Hepatocyte (in vitro differentiated cells): ENCODE results near the gene ICAM2.

ENCODE experiments used
- EZH2 ChIP-seq: fragments of 200-600 bp; sonication (generic); IDR thresholded peaks from 2 replicates; pipeline ENCODE4 v1.6.1; 2016; ENCODE audit warnings: antibody characterized with exemption, mild to moderate bottlenecking, borderline replicate concordance
- TF ChIP-seq, protein P1 (sequence below): fragments of 200-600 bp; sonication (generic); IDR thresholded peaks from 2 replicates; pipeline ENCODE4 v1.5.1; 2016; ENCODE audit warnings: antibody characterized with exemption, mild to moderate bottlenecking; ENCODE audit not compliant: poor library complexity

DNA sequence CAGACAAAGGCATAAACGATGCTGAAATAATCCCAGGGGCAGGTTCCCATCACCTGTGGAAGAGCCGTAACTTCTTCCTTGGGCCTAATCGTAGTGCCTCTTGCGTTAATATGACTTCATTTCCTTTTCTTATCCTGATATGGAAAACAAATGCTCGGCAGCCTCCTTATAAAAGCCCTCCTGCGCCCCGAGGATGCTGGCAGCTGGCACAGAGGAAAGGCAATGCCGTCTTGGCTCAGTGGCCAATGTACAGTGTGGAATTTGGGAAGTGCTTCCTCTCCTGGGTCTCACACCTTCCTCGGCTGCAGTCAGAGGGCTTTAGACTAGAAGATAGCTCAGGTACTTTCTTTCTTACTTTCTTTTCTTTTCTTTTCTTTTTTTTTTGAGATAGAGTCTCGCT is 51.2 kb downstream of the ICAM2 start:
- TF ChIP-seq, protein P1, sequence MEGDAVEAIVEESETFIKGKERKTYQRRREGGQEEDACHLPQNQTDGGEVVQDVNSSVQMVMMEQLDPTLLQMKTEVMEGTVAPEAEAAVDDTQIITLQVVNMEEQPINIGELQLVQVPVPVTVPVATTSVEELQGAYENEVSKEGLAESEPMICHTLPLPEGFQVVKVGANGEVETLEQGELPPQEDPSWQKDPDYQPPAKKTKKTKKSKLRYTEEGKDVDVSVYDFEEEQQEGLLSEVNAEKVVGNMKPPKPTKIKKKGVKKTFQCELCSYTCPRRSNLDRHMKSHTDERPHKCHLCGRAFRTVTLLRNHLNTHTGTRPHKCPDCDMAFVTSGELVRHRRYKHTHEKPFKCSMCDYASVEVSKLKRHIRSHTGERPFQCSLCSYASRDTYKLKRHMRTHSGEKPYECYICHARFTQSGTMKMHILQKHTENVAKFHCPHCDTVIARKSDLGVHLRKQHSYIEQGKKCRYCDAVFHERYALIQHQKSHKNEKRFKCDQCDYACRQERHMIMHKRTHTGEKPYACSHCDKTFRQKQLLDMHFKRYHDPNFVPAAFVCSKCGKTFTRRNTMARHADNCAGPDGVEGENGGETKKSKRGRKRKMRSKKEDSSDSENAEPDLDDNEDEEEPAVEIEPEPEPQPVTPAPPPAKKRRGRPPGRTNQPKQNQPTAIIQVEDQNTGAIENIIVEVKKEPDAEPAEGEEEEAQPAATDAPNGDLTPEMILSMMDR = no peak
- TF ChIP-seq EZH2 = no peak
